ENCODE measurements around the gene PPP1R14D. TPM values are rescaled to one million over a fixed set of nuclear protein-coding genes. Genes with fewer than 3 reads are reported as not detected.

The PPP1R14D gene
- total and polyA plus RNA-seq, 2 of the 8 experiments (the other 6 are each of a cell fraction or from before 2014, with no cell fraction given): not detected

DNA sequence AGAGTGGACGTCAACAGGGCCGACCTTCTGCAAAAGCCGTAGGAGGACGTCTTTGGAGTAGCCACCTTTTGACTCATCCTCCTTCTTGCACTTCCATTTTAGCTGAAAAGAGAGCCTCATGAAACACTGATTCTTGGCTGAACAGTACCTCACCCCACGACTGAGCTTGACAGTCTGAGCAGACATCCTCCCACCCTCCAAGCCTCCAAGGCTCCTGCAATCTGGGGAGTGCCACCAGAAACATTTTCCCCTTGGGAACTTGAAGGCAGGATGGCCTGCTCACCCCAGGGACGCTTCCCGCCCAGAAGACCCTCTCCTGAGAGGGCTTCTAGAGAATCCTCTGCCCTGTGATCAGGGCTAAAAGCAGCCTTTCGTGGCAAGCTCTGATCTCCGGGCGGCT lies 53.5 kb downstream of the PPP1R14D start (continued):
- no peak for TF ChIP-seq CTBP2 (IDR thresholded peaks at IDR 0.05; ENCODE audit: borderline replicate concordance, insufficient read depth, insufficient read length, low read length)
- no peak for TF ChIP-seq KDM1A (IDR thresholded peaks at IDR 0.05; ENCODE audit: borderline replicate concordance, low read length)
- TF ChIP-seq CEBPB (IDR thresholded peaks at IDR 0.05; ENCODE audit: low read depth, low read length): no peak
- TF ChIP-seq E2F6 (IDR thresholded peaks at IDR 0.05): no peak
- TF ChIP-seq HDAC6 (IDR thresholded peaks at IDR 0.05; ENCODE audit: low read depth, low read length): no peak
